ENCODE measurements around the gene RWDD4. TPM values are rescaled to one million over a fixed set of nuclear protein-coding genes. Genes with fewer than 3 reads are reported as not detected.

RWDD4 gene
- 10 to 100 TPM; 15.6 to 17.2 TPM for total RNA-seq

- H3K27ac Mint-ChIP-seq = peak within 1 kb of the TSS; percentile 95
- ChIA-PET POLR2A (interaction anchor here (0.5 to 1.0 kb wide), 5 partner anchors 10 to 214 kb away, joined by 3 to 5 read pairs (median 3); partner anchors contain the start of gene CDKN2AIP), CTCF (interaction anchor here (1.0 to 1.3 kb wide), 2 partner anchors 20 to 156 kb away, joined by 4 to 5 read pairs; no protein-coding TSS in a partner anchor)
- H3K36me3 Mint-ChIP-seq (ENCODE audit: low read depth) = peaks cover 6% of the 10 kb centered on the region
- DNase-seq (peak; percentile 97), ATAC-seq (peak; percentile 99)
- H3K9me3 Mint-ChIP-seq (ENCODE audit: insufficient read depth) = no peaks in the 10 kb centered on the region
- peaks cover 27% of the 10 kb centered on the region for H3K4me1 Mint-ChIP-seq (ENCODE audit: low read depth)
- peak within 1 kb of the TSS; percentile 76 for H3K4me3 Mint-ChIP-seq
- no peaks in the 10 kb centered on the region for H3K27me3 Mint-ChIP-seq (ENCODE audit: low read depth)
Observed at GRCh38 chr4:183659029-183659871, at the start of gene RWDD4, which contains the start of gene TRAPPC11. Gene RWDD4, minus strand, starts transcription at chr4:183659185. Its CDS starts 233 bp downstream, at chr4:183658952. Gene TRAPPC11, plus strand, starts transcription at chr4:183659293. Its CDS starts 4,575 bp downstream, at chr4:183663868.

GRCh38 chr4:183702492-183702891 is 43.5 kb upstream of the RWDD4 start:
- ChIA-PET POLR2A (no interaction called here), CTCF (no interaction called here)
- Mint-ChIP-seq H3K27me3 (ENCODE audit: low read depth) (no peaks in the 10 kb centered on the region), H3K27ac (no peak overlapping the region), H3K36me3 (ENCODE audit: low read depth) (peaks cover 59% of the 10 kb centered on the region), H3K4me3 (no peak overlapping the region), H3K9me3 (ENCODE audit: insufficient read depth) (no peaks in the 10 kb centered on the region), H3K4me1 (ENCODE audit: low read depth) (no peaks in the 10 kb centered on the region)
- ATAC-seq = no peak
- DNase-seq = no peak

GRCh38 chr4:183700407-183700806 is 41.4 kb upstream of the RWDD4 start:
- H3K4me3 Mint-ChIP-seq = no peak overlapping the region
- no peaks in the 10 kb centered on the region for H3K4me1 Mint-ChIP-seq (ENCODE audit: low read depth)
- no peaks in the 10 kb centered on the region for H3K9me3 Mint-ChIP-seq (ENCODE audit: insufficient read depth)
- ATAC-seq = no peak
- H3K27ac Mint-ChIP-seq = no peak overlapping the region
- peaks cover 62% of the 10 kb centered on the region for H3K36me3 Mint-ChIP-seq (ENCODE audit: low read depth)
- ChIA-PET POLR2A (no interaction called here), CTCF (interaction anchor here (1.6 kb wide), 1 partner anchor 12 kb away, joined by 3 read pairs; no protein-coding TSS in a partner anchor)
- DNase-seq = no peak
- no peaks in the 10 kb centered on the region for H3K27me3 Mint-ChIP-seq (ENCODE audit: low read depth)

GRCh38 chr4:183698909-183699308 is 39.9 kb upstream of the RWDD4 start:
- H3K4me1 Mint-ChIP-seq (ENCODE audit: low read depth) = no peaks in the 10 kb centered on the region
- ChIA-PET POLR2A (interaction anchor here (0.6 kb wide), 1 partner anchor 1534 kb away, joined by 3 read pairs; no protein-coding TSS in a partner anchor), CTCF (interaction anchor here (1.6 kb wide), 1 partner anchor 13 kb away, joined by 3 read pairs; no protein-coding TSS in a partner anchor)
- no peaks in the 10 kb centered on the region for H3K27me3 Mint-ChIP-seq (ENCODE audit: low read depth)
- no peaks in the 10 kb centered on the region for H3K9me3 Mint-ChIP-seq (ENCODE audit: insufficient read depth)
- ATAC-seq = no peak
- no peak for DNase-seq
- no peak overlapping the region for H3K27ac Mint-ChIP-seq
- peaks cover 64% of the 10 kb centered on the region for H3K36me3 Mint-ChIP-seq (ENCODE audit: low read depth)
- H3K4me3 Mint-ChIP-seq = no peak overlapping the region

- Mint-ChIP-seq H3K27me3 (ENCODE audit: low read depth) (no peaks in the 10 kb centered on the region), H3K4me1 (ENCODE audit: low read depth) (no peaks in the 10 kb centered on the region), H3K27ac (no peak overlapping the region), H3K36me3 (ENCODE audit: low read depth) (peaks cover 38% of the 10 kb centered on the region), H3K4me3 (no peak overlapping the region), H3K9me3 (ENCODE audit: insufficient read depth) (no peaks in the 10 kb centered on the region)
- POLR2A ChIA-PET = no interaction called here
- CTCF ChIA-PET = no interaction called here
- ATAC-seq (no peak), DNase-seq (no peak)
Observed at GRCh38 chr4:183691897-183692296, 32.9 kb upstream of the RWDD4 start.

GRCh38 chr4:183691006-183691405 is 32.0 kb upstream of the RWDD4 start:
- Mint-ChIP-seq H3K27me3 (ENCODE audit: low read depth) (no peaks in the 10 kb centered on the region), H3K36me3 (ENCODE audit: low read depth) (peaks cover 41% of the 10 kb centered on the region)
- POLR2A ChIA-PET = no interaction called here

GRCh38 chr4:183688216-183688615 is 29.2 kb upstream of the RWDD4 start:
- Mint-ChIP-seq H3K36me3 (ENCODE audit: low read depth) (peaks cover 36% of the 10 kb centered on the region), H3K27me3 (ENCODE audit: low read depth) (no peaks in the 10 kb centered on the region), H3K4me3 (no peak overlapping the region), H3K9me3 (ENCODE audit: insufficient read depth) (no peaks in the 10 kb centered on the region), H3K4me1 (ENCODE audit: low read depth) (peaks cover 2% of the 10 kb centered on the region), H3K27ac (no peak overlapping the region)
- ATAC-seq (no peak), DNase-seq (no peak)
- ChIA-PET CTCF (no interaction called here), POLR2A (no interaction called here)

More at GRCh38 chr4:183691006-183691405, 32.0 kb upstream of the RWDD4 start:
- H3K9me3 Mint-ChIP-seq (ENCODE audit: insufficient read depth) = no peaks in the 10 kb centered on the region
- CTCF ChIA-PET = no interaction called here
- H3K4me3 Mint-ChIP-seq = no peak overlapping the region
- H3K27ac Mint-ChIP-seq = no peak overlapping the region
- peaks cover 2% of the 10 kb centered on the region for H3K4me1 Mint-ChIP-seq (ENCODE audit: low read depth)
- ATAC-seq (no peak), DNase-seq (no peak)

- H3K36me3 Mint-ChIP-seq (ENCODE audit: low read depth) = peaks cover 29% of the 10 kb centered on the region
- H3K27ac Mint-ChIP-seq = no peak overlapping the region
- no peak overlapping the region for H3K4me3 Mint-ChIP-seq
- no peaks in the 10 kb centered on the region for H3K9me3 Mint-ChIP-seq (ENCODE audit: insufficient read depth)
- ChIA-PET POLR2A (no interaction called here), CTCF (no interaction called here)
- no peaks in the 10 kb centered on the region for H3K27me3 Mint-ChIP-seq (ENCODE audit: low read depth)
- ATAC-seq (no peak), DNase-seq (no peak)
- H3K4me1 Mint-ChIP-seq (ENCODE audit: low read depth) = peaks cover 2% of the 10 kb centered on the region
Observed at GRCh38 chr4:183686461-183686860, 27.5 kb upstream of the RWDD4 start.

- H3K4me1 Mint-ChIP-seq (ENCODE audit: low read depth) = peaks cover 3% of the 10 kb centered on the region
- no peaks in the 10 kb centered on the region for H3K27me3 Mint-ChIP-seq (ENCODE audit: low read depth)
- no peak for ATAC-seq
- ChIA-PET CTCF (no interaction called here), POLR2A (no interaction called here)
- no peak overlapping the region for H3K4me3 Mint-ChIP-seq
- H3K9me3 Mint-ChIP-seq (ENCODE audit: insufficient read depth) = no peaks in the 10 kb centered on the region
- no peak overlapping the region for H3K27ac Mint-ChIP-seq
- DNase-seq = no peak
- peaks cover 17% of the 10 kb centered on the region for H3K36me3 Mint-ChIP-seq (ENCODE audit: low read depth)
Observed at GRCh38 chr4:183681119-183681518, 22.1 kb upstream of the RWDD4 start.

- no peak overlapping the region for H3K4me3 Mint-ChIP-seq
- no peaks in the 10 kb centered on the region for H3K9me3 Mint-ChIP-seq (ENCODE audit: insufficient read depth)
- CTCF ChIA-PET = interaction anchor here (1.5 kb wide), 1 partner anchor 8 kb away, joined by 4 read pairs; no protein-coding TSS in a partner anchor
- no peak for DNase-seq
- no peaks in the 10 kb centered on the region for H3K27me3 Mint-ChIP-seq (ENCODE audit: low read depth)
- POLR2A ChIA-PET = interaction anchor here (0.7 kb wide), 1 partner anchor 42 kb away, joined by 4 read pairs; no protein-coding TSS in a partner anchor
- no peak for ATAC-seq
- H3K27ac Mint-ChIP-seq = no peak overlapping the region
- H3K4me1 Mint-ChIP-seq (ENCODE audit: low read depth) = peaks cover 3% of the 10 kb centered on the region
- H3K36me3 Mint-ChIP-seq (ENCODE audit: low read depth) = peaks cover 17% of the 10 kb centered on the region
Observed at GRCh38 chr4:183675625-183676024, 16.6 kb upstream of the RWDD4 start.

- no peaks in the 10 kb centered on the region for H3K9me3 Mint-ChIP-seq (ENCODE audit: insufficient read depth)
- no peak overlapping the region for H3K27ac Mint-ChIP-seq
- peaks cover 23% of the 10 kb centered on the region for H3K36me3 Mint-ChIP-seq (ENCODE audit: low read depth)
- H3K4me3 Mint-ChIP-seq = no peak overlapping the region
- no peaks in the 10 kb centered on the region for H3K27me3 Mint-ChIP-seq (ENCODE audit: low read depth)
- ChIA-PET POLR2A (no interaction called here), CTCF (interaction anchor here (1.5 kb wide), 1 partner anchor 10 kb away, joined by 4 read pairs; no protein-coding TSS in a partner anchor)
- DNase-seq = no peak
- no peak for ATAC-seq
- H3K4me1 Mint-ChIP-seq (ENCODE audit: low read depth) = peaks cover 3% of the 10 kb centered on the region
Observed at GRCh38 chr4:183674153-183674552, 15.2 kb upstream of the RWDD4 start.

- Mint-ChIP-seq H3K4me1 (ENCODE audit: low read depth) (no peaks in the 10 kb centered on the region), H3K27ac (no peak overlapping the region), H3K27me3 (ENCODE audit: low read depth) (no peaks in the 10 kb centered on the region), H3K9me3 (ENCODE audit: insufficient read depth) (no peaks in the 10 kb centered on the region), H3K36me3 (ENCODE audit: low read depth) (peaks cover 27% of the 10 kb centered on the region), H3K4me3 (no peak overlapping the region)
- DNase-seq (no peak), ATAC-seq (no peak)
- ChIA-PET CTCF (interaction anchor here (0.6 kb wide), 2 partner anchors 54 to 1175 kb away, joined by 3 read pairs; no protein-coding TSS in a partner anchor), POLR2A (no interaction called here)
Observed at GRCh38 chr4:183670960-183671555, 12.1 kb upstream of the RWDD4 start.
